B cell (primary cell): ENCODE measurements around the gene MAT1A. TPM values are rescaled to one million over a fixed set of nuclear protein-coding genes. Genes with fewer than 3 reads are reported as not detected.

ENCODE experiments used
- ATAC-seq: fragments of 200-7000 bp; cut with Tn5 transposase; one replicate; pipeline ENCODE4 v1.10.0; 2021; ENCODE audit warnings: low read depth, mild to moderate bottlenecking, moderate number of reproducible peaks, moderate library complexity
- CTCF ChIA-PET: fragments of 350-600 bp; sonication (Branson Sonifier 250); formaldehyde crosslinking; loops from one replicate; lab custom pipeline; 2021; ENCODE audit warnings: antibody characterized with exemption, inconsistent platforms; lab: Charles Lee
- POLR2A ChIA-PET: fragments of 350-600 bp; sonication (Branson Sonifier 250); formaldehyde crosslinking; loops from one replicate; lab custom pipeline; 2021; ENCODE audit warnings: antibody characterized with exemption; lab: Charles Lee
- DNase-seq: peaks from one replicate; pipeline ENCODE4 v3.0.0; 2013
- H2AFZ ChIP-seq: 2 replicates; pipeline ENCODE4 v1.6.1; 2012; ENCODE audit warnings: mild to moderate bottlenecking, low read depth, low read length; ENCODE audit not compliant: insufficient read depth, poor library complexity, severe bottlenecking
- H3K27ac ChIP-seq, 2 donors: 1 replicate in 1 of 2; 2 replicates in 1 of 2; pipeline ENCODE4 v1.5.1; 2012 to 2013; ENCODE audit warnings: low read length in 2 of 2, mild to moderate bottlenecking in 2 of 2, moderate library complexity in 1 of 2
- H3K27me3 ChIP-seq, 4 experiments: fragments of 200-600 bp in 1 of 4; sonication (generic) in 1 of 4; replicated peaks in 1 of 4; 1 replicate in 2 of 4; 2 replicates in 2 of 4; pipeline versions ENCODE4 v1.6.1 to v1.7.0; 2013 to 2016; ENCODE audit warnings: low read length in 3 of 4, mild to moderate bottlenecking in 2 of 4, mixed read lengths in 1 of 4, moderate library complexity in 1 of 4; ENCODE audit not compliant: insufficient read depth in 4 of 4, control insufficient read depth in 3 of 4; ENCODE audit errors: control extremely low read depth in 1 of 4
- H3K36me3 ChIP-seq, 2 experiments: replicated peaks in 1 of 2; 1 replicate in 1 of 2; 2 replicates in 1 of 2; pipeline versions ENCODE4 v1.6.1 to v1.7.1; 2013; ENCODE audit warnings: low read length in 1 of 2; ENCODE audit not compliant: insufficient read depth in 2 of 2, control insufficient read depth in 1 of 2; ENCODE audit errors: control extremely low read depth in 1 of 2, extremely low read depth in 1 of 2
- H3K4me1 ChIP-seq, 2 donors: fragments of 200-600 bp in 1 of 2; sonication (generic) in 1 of 2; 1 replicate in 1 of 2; 2 replicates in 1 of 2; pipeline versions ENCODE4 v1.5.1 to v1.6.1; 2013 to 2017; ENCODE audit warnings: low read length in 2 of 2; ENCODE audit not compliant: control insufficient read depth in 2 of 2, insufficient read depth in 2 of 2
- H3K4me2 ChIP-seq: replicated peaks from 2 replicates; pipeline ENCODE3; 2012; ENCODE audit warnings: mild to moderate bottlenecking, low read depth, low read length; ENCODE audit not compliant: poor library complexity, severe bottlenecking
- H3K4me3 ChIP-seq, 5 experiments: fragments of 200-600 bp in 1 of 5; sonication (generic) in 1 of 5; 1 replicate in 3 of 5; 2 replicates in 2 of 5; pipeline versions ENCODE4 v1.5.1 to v1.7.0; 2011 to 2016; ENCODE audit warnings: low read length in 4 of 5, mild to moderate bottlenecking in 4 of 5, low read depth in 2 of 5, control low read depth in 1 of 5, moderate library complexity in 1 of 5; ENCODE audit not compliant: insufficient read depth in 1 of 5; ENCODE audit errors: control extremely low read depth in 1 of 5, extremely low read depth in 1 of 5
- H3K79me2 ChIP-seq: fragments of 200-600 bp; sonication (generic); one replicate; pipeline ENCODE4 v1.6.0; 2016; ENCODE audit warnings: low read length; ENCODE audit not compliant: control insufficient read depth, insufficient read depth
- H3K9ac ChIP-seq: fragments of 200-600 bp; sonication (generic); 2 replicates; pipeline ENCODE4 v1.6.1; 2017; ENCODE audit warnings: mild to moderate bottlenecking, low read length, moderate library complexity
- H3K9me3 ChIP-seq, 3 donors: one replicate each; pipeline versions ENCODE4 v1.6.1 to v1.7.1; 2013; ENCODE audit warnings: low read length in 2 of 3; ENCODE audit not compliant: control insufficient read depth in 2 of 3, insufficient read depth in 1 of 3; ENCODE audit errors: control extremely low read depth in 1 of 3
- H4K20me1 ChIP-seq: 2 replicates; pipeline ENCODE4 v1.6.0; 2012; ENCODE audit warnings: mild to moderate bottlenecking, low read length; ENCODE audit not compliant: insufficient read depth, control insufficient read depth, poor library complexity, severe bottlenecking
- H3K27ac Mint-ChIP-seq: one replicate; pipeline ENCODE4 v1.8.0; 2021; ENCODE audit warnings: mixed read lengths
- H3K27me3 Mint-ChIP-seq: one replicate; pipeline ENCODE4 v1.8.0; 2021; ENCODE audit warnings: mixed read lengths
- H3K4me1 Mint-ChIP-seq: one replicate; pipeline ENCODE4 v1.8.0; 2021; ENCODE audit warnings: mixed read lengths
- H3K4me3 Mint-ChIP-seq: one replicate; pipeline ENCODE4 v1.8.0; 2021; ENCODE audit warnings: mixed read lengths
- H3K9me3 Mint-ChIP-seq: one replicate; pipeline ENCODE4 v1.8.0; 2022; ENCODE audit warnings: mixed read lengths; ENCODE audit not compliant: insufficient read depth
- EZH2 ChIP-seq: IDR thresholded peaks from 2 replicates; pipeline ENCODE4 v1.6.1; 2012; ENCODE audit warnings: borderline replicate concordance, low read depth, mild to moderate bottlenecking, moderate library complexity, low read length; ENCODE audit not compliant: insufficient read depth, poor library complexity, severe bottlenecking
- WGBS: methylation state at CpG from one replicate; pipeline ENCODE4 v1.1.5; 2013; ENCODE audit warnings: missing lambda C conversion rate; ENCODE audit not compliant: insufficient coverage; 5-methylcytosine and 5-hydroxymethylcytosine counted together
- intact Hi-C: fragments of 100-400 bp; cut with micrococcal nuclease; formaldehyde crosslinking; loops from one replicate; pipeline ENCODE4 v1.10.0; 2022
- polyA plus RNA-seq: library from polyadenylated mRNA; depleted of rRNA; stranded (reverse); fragments of >200 nt; gene quantifications from 2 replicates; pipeline ENCODE4 v1.2.3, GENCODE V29; 2012
- total RNA-seq, 2 donors: library from RNA; stranded (reverse); fragments of 120-200 nt in 1 of 2; gene quantifications; 1 replicate in 1 of 2; 2 replicates in 1 of 2; pipeline versions ENCODE4 v1.2.3 to v1.2.4, GENCODE V29; 2013 to 2022
- TF ChIP-seq, protein P1 (sequence below): fragments of 200-600 bp; IDR thresholded peaks from one replicate; pipeline ENCODE4 v1.8.0; 2022; ENCODE audit warnings: antibody characterized with exemption, mild to moderate bottlenecking

Gene MAT1A
- total and polyA plus RNA-seq, 2 donors (not counting 1 experiment from before 2014, with no cell fraction given), result not detected

- Histone ChIP-seq H3K9me3 (no peaks in the 10 kb centered on the region), H4K20me1 (no peaks in the 10 kb centered on the region), H3K79me2 (no peaks in the 10 kb centered on the region), H3K9ac (no peak overlapping the region), H3K36me3 (no peaks in the 10 kb centered on the region), H3K27me3 (peaks cover 0 to 3% (median 0%) of the 10 kb centered on the region in 4 experiments), H2AFZ (no peak overlapping the region), H3K4me3 (no peak overlapping the region), H3K4me1 (no peaks in the 10 kb centered on the region), H3K27ac (no peak overlapping the region), H3K4me2 (no peak overlapping the region)
- CTCF ChIA-PET, result no interaction called here
- no peak for TF ChIP-seq EZH2
- TF ChIP-seq, protein P1, sequence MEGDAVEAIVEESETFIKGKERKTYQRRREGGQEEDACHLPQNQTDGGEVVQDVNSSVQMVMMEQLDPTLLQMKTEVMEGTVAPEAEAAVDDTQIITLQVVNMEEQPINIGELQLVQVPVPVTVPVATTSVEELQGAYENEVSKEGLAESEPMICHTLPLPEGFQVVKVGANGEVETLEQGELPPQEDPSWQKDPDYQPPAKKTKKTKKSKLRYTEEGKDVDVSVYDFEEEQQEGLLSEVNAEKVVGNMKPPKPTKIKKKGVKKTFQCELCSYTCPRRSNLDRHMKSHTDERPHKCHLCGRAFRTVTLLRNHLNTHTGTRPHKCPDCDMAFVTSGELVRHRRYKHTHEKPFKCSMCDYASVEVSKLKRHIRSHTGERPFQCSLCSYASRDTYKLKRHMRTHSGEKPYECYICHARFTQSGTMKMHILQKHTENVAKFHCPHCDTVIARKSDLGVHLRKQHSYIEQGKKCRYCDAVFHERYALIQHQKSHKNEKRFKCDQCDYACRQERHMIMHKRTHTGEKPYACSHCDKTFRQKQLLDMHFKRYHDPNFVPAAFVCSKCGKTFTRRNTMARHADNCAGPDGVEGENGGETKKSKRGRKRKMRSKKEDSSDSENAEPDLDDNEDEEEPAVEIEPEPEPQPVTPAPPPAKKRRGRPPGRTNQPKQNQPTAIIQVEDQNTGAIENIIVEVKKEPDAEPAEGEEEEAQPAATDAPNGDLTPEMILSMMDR, result no peak
- Mint-ChIP-seq H3K27me3 (peaks cover 8% of the 10 kb centered on the region), H3K4me1 (no peaks in the 10 kb centered on the region), H3K27ac (no peak overlapping the region), H3K9me3 (no peaks in the 10 kb centered on the region), H3K4me3 (no peak overlapping the region)
- DNase-seq (no peak), ATAC-seq (no peak)
- 96% methylated on average over 12 of the region's 14 CpGs for WGBS
- intact Hi-C loops, result no loop called here
- POLR2A ChIA-PET, result no interaction called here
Measured at GRCh38 chr10:80283536-80284199, 5.8 kb downstream of the MAT1A start.

DNA sequence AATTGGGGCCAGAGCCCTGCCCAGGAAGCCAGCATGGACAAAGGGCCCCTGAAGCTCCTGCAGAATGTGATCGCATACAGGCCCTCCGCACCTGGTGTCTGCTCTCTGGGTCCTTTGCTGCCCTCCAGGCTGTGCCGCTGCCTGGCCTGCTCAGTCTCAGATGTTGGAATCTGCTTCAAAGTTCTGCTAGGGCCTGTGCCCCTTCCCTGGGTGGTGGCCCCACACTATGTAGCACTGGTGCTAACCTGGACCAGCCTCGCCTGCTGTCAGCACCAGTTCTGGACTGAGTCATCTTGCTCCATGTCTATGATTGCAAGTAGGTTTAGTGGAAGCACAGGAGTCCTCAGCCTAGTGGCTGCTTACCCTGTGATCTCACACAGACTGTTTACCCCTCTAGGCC lies 6.3 kb downstream of the MAT1A start:
- Histone ChIP-seq H3K27ac (no peak overlapping the region), H3K27me3 (peaks cover 0 to 3% (median 0%) of the 10 kb centered on the region in 4 experiments), H3K4me2 (no peak overlapping the region), H3K36me3 (no peaks in the 10 kb centered on the region), H3K4me3 (no peak overlapping the region), H3K9ac (no peak overlapping the region), H2AFZ (no peak overlapping the region), H3K79me2 (no peaks in the 10 kb centered on the region), H4K20me1 (no peaks in the 10 kb centered on the region), H3K9me3 (no peaks in the 10 kb centered on the region), H3K4me1 (no peaks in the 10 kb centered on the region)
- no peak overlapping the region for H3K27ac Mint-ChIP-seq
- intact Hi-C loops, result no loop called here
- DNase-seq (no peak), ATAC-seq (no peak)
- TF ChIP-seq EZH2, result no peak
- TF ChIP-seq, protein P1, result no peak
- WGBS, result 95% methylated on average over 4 of the region's 4 CpGs
- H3K4me1 Mint-ChIP-seq, result no peaks in the 10 kb centered on the region
- H3K9me3 Mint-ChIP-seq, result no peaks in the 10 kb centered on the region
- ChIA-PET POLR2A (no interaction called here), CTCF (no interaction called here)
- no peak overlapping the region for H3K4me3 Mint-ChIP-seq
- peaks cover 8% of the 10 kb centered on the region for H3K27me3 Mint-ChIP-seq
